GM19328 (cell line): ENCODE data around the gene PCED1B.
"Not testable (repeated sequence)": the region's sequence is repeated elsewhere in the genome, so short reads cannot be mapped to it uniquely, and the experiment has no call there.

ENCODE experiments used
- ATAC-seq: cut with Tn5 transposase; IDR thresholded peaks from one replicate; pipeline ENCODE4 v1.9.1; 2021; ENCODE audit warnings: mild to moderate bottlenecking, moderate library complexity; ENCODE audit not compliant: unreplicated experiment

PCED1B gene

DNA sequence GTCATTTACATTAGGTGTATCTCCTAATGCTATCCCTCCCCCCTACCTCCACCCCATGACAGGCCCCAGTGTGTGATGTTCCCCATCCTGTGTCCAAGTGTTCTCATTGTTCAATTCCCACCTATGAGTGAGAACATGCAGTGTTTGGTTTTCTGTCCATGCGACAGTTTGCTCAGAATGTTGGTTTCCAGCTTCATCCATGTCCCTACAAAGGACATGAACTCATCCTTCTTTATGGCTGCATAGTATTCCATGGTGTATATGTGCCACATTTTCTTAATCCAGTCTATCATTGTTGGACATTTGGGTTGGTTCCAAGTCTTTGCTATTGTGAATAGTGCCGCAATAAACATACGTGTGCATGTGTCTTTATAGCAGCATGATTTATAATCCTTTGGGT lies 37.9 kb downstream of the PCED1B start:
- not testable (repeated sequence) for ATAC-seq

DNA sequence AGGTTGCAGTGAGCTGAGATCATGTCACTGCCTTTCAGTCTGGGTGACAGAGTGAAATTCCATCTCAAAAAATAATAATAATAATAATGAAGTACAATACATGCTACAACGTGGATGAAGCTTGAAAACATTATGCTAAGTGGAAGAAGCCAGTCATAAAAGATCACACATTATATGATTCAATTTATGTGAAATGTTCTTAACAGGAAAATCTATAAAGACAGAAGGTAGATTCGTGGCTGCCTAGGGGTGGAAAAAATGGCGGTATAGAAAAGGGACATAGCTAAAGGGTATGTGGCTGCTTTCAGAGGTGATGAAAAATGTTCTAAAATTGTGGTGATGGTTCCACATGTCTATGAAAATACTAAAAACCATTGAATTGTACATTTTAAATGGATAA lies 41.3 kb downstream of the PCED1B start:
- ATAC-seq = no peak

DNA sequence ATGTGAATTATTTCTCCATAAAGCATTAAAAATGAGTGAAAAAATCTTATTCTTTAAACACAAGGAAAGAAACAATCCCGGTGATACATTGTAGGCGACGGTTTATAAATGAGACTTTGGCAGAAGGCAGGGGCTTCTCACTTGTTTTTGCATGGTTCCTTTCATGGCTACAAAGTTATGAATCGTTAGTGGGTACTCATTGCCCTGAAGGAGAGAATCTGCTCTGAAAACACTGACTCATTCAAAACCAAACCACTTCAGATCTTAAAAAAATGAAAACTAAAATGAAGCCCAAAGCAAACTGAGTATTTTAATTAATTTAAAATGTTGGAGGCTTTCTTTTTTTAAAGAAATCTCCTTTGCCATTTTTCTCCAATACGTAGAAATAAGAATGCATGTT lies 41.7 kb downstream of the PCED1B start:
- no peak for ATAC-seq

DNA sequence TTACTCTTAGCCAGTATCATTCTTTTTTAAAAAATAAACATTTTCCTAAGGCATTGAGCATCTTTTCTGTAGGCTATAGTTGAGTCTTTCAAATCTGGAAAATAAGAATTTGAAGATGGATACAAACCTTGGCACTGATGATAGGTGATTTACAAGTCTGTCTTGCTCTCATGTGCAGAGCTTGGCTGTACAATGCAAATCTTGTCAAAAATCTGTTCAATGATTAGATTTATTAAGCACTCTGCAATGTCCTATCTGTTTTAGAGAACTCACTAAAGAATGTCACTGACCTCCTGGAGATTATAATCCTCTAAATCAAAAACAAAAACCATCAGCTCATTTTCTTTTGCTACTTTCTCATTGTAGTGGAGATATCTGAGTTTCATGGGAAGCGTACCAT lies 43.2 kb downstream of the PCED1B start:
- no peak for ATAC-seq

DNA sequence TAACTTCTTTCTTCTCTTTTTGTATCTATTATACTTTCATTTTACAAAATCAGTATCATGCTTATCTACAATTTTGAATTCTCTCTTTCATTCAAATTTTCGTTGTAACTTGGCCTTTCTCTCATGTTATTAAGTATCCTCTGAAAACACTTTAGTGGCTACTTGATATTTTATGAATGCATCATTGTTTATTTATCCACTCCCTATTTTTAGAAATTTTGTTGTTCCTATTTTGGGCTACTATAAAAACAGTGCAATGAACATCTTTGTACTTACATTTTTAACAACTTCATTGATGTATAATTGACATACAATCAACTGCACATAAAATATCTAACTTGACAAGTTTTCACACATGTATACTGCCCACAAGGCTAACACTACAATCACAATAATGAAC lies 44.3 kb downstream of the PCED1B start:
- ATAC-seq = no peak

DNA sequence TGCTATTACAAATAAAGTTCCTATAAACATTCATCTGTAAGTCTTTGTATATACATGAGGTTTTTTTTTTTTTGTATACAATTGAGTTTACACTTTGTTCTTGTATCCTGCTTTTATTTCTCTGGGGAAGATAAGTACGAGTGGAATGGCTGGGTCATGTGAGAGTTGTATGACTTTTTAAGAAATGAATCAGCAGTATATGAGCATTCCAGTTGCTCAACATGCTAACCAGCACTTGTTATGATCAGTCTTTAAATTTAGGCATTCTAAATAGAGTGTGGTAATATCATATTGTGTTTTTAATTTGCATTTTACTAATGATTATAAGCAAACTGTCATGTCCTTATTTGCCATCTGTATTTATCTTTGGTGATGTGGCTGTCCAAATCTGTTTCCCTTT lies 45.0 kb downstream of the PCED1B start:
- ATAC-seq = no peak

DNA sequence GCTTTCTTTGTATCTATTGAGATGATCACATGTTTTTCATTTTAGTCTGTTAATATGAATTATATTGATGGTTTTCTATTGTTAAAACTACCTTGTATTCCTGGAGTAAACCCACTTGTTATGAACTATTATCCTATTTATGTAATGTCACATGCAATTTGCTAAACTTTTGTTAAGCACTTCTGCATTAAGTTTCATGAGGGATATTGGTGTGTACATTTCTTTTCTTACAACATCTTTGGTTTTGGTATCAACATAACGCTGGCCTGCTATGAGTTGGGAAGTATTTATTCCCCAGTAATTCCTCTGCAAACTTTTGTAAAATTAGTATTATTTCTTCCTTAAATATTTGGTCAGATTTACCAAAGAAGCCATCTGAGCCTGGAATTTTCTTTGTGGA lies 46.8 kb downstream of the PCED1B start:
- no peak for ATAC-seq

DNA sequence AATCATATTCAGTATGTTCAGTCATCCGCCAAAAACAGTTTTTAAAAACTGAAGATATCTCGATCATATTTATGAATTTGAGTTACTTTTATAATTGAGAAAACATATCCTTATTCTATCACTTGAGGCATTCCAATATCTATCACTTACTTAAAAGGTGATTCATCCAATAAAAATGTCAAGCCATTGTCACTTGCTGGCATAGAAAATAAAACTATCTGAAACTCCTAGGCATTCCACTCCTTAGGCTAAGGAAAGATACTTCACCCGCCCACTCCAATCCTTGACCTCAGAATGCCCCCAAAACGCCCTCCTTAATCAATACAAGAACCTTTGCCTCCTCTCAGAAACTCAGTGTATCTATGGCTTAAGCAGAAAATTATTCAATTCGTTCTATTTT lies 51.6 kb downstream of the PCED1B start:
- ATAC-seq = no peak

DNA sequence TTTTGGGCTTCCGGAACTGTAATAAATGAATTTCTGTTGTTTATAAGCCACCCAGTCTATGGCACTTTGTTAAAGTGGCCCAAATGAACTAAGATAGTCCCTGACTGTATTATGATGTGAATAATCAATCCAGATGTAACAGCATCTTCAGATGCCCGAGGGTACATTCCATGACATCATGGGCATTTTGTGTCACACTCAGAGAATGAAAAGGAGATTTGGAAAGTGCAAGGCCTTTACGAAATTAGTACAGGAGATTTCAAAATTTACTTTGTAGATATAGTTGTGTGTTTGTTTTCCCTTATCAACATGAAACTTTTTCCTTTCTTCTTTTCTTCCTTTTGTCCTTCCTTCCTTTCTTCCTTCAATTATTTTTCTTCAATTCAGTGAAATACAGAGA lies 54.6 kb downstream of the PCED1B start:
- no peak for ATAC-seq

DNA sequence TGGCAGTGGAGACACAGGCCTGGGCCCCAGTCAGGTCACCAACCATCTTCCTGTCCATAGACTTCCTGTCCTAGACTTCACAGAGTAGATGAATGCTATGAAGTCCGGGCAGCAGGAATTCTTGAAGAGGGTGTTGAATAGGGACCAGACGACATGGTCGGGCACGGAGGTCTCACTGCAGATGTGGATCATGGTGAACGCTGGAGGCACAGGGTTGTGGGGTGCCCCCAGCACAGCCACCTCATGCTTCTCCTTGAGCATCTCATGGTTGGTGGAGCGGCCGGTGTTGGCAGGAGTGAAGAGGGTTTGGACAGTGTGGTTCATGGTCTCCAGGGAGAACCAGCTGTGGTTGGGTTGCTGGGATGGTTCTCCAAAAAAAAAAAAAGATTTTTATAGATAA lies 56.2 kb downstream of the PCED1B start:
- ATAC-seq = no peak

DNA sequence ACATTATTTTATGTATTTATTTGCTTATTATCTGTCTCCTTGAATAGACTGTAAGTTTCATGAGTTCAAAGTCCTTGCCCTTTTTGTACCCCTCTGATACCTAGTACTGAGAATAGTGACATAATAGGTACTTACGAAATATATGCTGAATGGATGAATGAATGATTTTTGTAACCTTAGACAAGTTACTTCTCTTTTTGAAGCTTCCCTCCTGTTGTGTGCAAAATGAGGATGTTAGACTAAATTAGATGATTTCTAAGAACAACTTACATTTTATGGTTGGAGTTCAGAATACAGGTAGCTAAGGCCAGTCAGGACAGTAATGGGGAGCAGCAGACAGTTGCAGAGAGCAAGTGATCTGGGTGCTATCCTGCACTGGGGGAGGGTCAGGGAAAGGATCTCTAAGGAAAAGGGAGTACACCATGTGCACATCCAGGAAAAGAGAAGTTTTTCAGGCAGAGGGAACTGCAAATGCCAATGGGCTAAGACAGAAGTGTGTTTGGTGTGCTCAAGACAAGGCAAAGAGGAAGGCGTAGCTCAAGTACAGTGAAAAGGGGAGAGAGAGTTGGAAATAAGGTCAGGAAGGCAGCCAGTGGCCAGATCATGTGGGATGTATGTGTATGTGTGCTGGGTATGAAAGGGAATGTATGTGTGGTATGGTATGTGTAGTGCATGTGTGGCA lies 59.7 kb downstream of the PCED1B start:
- no peak for ATAC-seq

DNA sequence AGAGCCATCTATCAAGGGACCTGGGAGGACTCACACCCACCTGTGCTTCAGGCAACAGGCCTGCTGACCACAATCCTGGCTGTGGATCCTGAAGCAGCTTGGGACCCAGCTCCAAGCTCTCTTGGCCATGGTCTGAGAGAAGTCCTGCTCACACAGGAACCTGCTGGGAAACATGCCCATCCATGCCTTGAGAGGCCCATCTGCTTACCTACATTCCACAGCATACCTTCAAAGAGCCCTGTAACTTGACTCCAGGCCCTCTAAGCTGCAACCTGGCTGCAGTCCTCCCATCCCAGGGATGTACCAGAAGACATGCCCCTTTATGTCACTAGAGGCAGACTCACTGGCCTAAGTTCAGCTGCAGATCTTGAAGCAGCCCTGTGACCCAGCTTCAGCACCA lies 62.0 kb downstream of the PCED1B start:
- no peak for ATAC-seq

DNA sequence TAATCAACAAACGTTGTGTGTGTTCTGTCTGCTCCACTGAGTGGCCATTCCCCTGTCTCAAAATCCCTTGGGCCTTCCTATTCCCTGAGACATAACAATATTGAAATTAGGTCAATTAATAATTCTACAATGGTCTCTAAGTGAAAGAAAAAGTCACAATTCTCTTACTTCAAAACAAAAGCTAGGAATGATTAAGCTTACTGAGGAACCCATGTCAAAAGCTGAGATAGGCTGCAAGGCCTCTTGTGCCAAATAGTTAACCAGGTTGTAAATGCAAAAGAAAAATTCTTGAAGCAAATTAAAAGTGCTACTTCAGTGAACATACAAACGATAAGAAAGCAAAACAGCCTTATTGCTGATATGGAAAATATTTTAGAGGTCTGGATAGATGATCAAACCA lies 65.3 kb downstream of the PCED1B start:
- ATAC-seq = no peak

DNA sequence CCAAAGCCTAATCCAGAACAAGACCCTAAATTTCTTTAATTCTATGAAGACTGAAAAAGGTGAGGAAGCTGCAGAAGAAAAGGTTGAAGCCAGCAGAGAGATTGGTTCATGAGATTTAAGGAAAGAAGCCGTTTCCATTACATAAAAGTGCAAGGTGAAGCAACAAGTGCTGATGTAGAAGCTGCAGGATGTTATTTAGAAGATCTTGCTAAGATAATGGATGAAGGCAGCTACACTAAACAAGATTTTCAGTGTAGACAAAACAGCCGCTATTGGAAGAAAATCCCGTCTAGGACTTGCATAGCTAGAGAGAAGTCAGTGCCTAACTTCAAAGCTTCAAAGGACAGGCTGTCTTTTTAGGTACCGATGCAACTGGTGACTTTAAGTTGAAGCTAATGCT lies 65.8 kb downstream of the PCED1B start:
- no peak for ATAC-seq

DNA sequence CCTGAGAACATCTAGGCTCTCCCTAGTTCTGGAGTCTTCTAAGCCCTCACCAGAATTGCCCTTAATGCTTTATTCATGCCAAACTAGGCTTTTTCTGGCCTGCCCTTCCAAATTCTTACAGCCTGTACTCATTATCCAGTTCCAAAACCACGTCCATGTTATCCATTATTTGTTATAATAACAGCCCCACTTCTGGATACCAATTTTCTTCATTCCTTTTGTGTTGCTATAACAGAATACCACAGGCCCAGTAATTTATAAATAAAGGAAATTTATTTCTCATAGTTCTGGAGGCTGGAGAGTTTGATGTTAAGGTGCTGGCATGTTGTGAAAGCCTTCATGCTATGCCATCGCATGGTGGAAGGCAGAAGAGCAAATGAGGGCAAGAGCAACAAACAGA lies 68.3 kb downstream of the PCED1B start:
- ATAC-seq = no peak

DNA sequence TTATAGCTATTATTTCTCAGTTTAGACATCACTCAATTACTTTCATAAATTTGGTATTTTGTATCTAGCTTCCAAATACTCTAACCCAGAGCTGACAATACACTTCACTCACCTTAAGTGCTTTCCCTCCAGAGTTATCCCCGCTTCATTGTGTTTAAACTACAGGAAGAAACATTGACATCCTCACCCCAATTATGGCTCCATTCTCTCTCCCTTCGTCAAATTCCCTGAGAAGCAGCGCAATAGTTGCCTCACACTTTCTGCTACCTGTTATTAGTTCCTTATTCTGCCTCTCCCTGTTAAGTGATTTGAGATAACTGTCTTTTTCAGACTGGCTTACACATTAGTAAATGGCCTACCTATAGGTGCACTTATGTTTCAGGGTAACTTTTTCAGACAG lies 69.7 kb downstream of the PCED1B start:
- ATAC-seq = no peak

DNA sequence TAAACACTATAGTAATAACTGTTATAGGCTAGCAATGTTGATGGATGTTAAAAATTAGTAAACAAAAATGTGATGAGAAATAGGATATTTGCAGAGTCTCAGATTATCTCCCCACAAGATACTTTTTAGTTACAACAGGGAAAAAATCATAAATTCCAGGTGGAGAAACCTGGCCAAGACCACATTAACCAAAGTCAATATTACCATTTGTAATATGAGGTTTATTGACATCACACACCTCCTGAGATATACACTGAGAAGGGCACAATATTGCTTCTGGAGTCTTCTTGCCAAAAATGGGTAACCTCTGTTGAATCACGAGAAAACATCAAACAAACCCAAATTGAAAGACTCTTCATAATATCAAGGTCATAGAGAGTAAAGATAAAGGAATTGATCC lies 72.7 kb downstream of the PCED1B start:
- no peak for ATAC-seq

DNA sequence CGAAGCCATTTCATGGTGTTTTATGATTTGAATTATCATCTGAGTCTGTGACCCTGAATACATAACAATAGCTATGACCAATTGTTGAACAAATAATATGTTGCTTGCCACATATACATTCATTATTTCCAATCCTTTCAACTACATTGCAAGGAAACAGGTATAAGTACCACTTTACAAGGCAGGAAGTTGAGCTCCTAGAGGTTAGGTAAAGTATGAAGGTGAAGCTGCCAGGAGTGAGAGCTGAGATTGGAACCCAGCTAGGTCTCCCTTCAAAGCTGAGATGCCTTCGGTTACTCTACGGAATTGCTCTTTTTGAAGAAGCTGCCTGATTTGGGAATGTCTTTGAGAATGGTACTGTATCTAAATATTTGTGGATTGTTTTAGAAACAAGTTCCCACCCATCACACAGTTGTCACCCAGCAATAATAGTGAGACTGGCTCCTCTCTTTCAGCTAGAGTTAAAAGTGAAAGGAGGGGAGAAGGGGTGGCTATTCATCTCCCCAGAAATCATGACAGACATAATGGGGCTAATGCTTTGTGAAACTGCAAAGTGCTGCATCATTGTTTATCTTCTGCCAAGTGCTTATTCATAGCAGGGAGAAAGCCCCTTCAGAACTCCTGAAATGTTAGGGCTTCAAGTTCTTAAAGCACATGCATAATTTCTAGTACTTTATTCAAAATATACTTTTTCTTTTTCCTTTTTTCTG lies 76.2 kb downstream of the PCED1B start:
- no peak for ATAC-seq

DNA sequence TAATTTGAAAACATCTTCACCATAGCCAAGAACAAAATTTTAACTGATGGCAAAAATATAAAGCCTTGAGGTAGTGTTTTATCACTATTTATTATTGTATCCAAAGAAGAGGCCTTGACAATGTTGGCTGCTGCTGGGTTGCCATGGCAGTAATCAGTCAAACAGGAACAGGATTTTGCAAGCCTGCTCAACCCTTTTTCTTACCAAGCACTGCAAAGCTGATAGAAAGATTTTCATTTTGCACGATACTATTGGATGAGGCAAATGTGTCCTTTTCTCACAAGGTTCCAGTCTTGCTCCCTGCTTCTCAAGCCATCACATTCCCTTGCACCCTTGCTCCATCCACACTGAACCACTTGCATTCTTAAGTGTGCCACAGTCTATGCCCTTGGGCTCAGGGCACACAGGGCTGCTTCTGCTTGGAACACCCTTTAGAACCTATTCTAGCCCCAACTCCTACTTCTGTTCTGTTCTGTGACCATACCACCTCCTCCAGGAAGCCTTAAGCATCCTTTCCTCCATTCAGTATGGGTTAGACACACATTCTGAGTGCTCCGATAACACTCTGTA lies 76.8 kb downstream of the PCED1B start:
- ATAC-seq = no peak

DNA sequence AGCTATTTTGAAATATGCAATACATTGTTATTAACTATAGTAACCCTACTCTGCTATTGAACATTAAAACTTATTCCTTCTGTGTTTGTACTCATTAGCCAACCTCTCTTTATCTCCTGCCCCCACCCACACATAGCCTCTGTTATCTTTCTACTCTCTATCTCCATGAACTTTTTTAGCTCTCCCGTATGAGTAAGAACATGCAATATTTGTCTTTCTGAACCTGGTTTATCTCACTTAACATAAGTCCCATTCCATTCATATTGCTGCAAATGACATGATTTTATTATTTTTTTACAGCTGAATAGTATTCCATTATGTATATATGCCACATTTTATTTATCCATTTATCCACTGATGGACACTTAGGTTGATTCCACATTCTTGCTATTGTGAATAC lies 79.4 kb downstream of the PCED1B start:
- ATAC-seq = no peak

DNA sequence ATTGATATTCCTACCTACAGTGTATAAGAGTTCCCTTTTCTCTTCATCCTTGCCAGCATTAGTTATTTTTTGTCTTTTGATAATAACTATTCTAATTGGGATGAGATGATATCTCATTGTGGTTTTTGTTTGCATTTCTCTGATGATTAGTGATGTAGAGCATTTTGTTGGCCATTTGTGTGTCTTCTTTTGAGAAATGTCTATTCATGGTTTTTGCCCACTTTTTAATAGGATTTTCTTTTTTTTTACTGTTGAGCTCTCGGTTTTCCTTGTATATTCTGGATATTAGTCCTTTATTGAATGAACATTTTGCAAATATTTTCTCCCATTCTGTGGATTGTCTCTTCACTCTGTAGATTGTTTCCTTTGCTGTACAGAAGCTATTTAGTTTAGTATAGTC lies 79.9 kb downstream of the PCED1B start:
- no peak for ATAC-seq
